ENCODE results near the gene GRM7.

GRM7 gene

GRCh38 chr3:7573330-7573729 lies 712.4 kb downstream of the GRM7 start:
- H3K27ac ChIP-seq (ENCODE audit: low read depth, low read length) = no peak overlapping the region
- H3K9ac ChIP-seq (ENCODE audit: low read depth in 1 of 2, low read length in 2 of 2) = no peak overlapping the region
- no peak overlapping the region for H3K4me3 ChIP-seq (ENCODE audit: low read depth in 1 of 2, low read length in 2 of 2)
- H3K9me3 ChIP-seq (ENCODE audit: control insufficient read depth in 1 of 2, low read length in 2 of 2) = no peaks in the 10 kb centered on the region
- H3K27me3 ChIP-seq (ENCODE audit: control insufficient read depth in 1 of 2, insufficient read depth in 2 of 2, low read length in 2 of 2) = no peaks in the 10 kb centered on the region
- no peaks in the 10 kb centered on the region for H3K4me1 ChIP-seq (ENCODE audit: control insufficient read depth in 1 of 2, insufficient read depth in 2 of 2, low read length in 2 of 2)
- no peaks in the 10 kb centered on the region for H3K36me3 ChIP-seq (ENCODE audit: control insufficient read depth in 1 of 2, insufficient read depth in 2 of 2, low read length in 2 of 2)

DNA sequence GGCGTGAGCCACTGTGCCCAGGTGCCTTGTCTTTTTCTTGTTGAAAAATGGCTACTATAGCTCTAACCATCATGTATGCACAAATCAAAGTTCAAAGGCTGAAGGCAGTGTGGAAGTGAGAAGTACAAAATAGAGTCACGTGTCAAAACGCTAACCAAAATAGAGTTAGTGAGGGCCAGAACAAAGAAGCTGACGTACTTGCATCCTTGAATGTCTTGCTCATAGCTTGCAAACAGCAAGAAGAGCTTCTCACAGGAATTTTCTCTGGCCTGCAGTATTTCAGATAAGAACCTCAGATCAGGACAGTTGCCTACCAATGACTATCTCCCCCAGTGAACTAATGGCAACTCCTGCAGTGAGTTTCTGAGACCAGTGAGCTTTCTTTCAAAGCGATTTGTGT lies 713.5 kb downstream of the GRM7 start:
- Histone ChIP-seq H3K4me3 (ENCODE audit: low read depth in 1 of 2, low read length in 2 of 2) (no peak overlapping the region), H3K27me3 (ENCODE audit: control insufficient read depth in 1 of 2, insufficient read depth in 2 of 2, low read length in 2 of 2) (no peaks in the 10 kb centered on the region), H3K36me3 (ENCODE audit: control insufficient read depth in 1 of 2, insufficient read depth in 2 of 2, low read length in 2 of 2) (no peaks in the 10 kb centered on the region), H3K4me1 (ENCODE audit: control insufficient read depth in 1 of 2, insufficient read depth in 2 of 2, low read length in 2 of 2) (no peaks in the 10 kb centered on the region), H3K27ac (ENCODE audit: low read depth, low read length) (no peak overlapping the region), H3K9me3 (ENCODE audit: control insufficient read depth in 1 of 2, low read length in 2 of 2) (no peaks in the 10 kb centered on the region), H3K9ac (ENCODE audit: low read depth in 1 of 2, low read length in 2 of 2) (no peak overlapping the region)

DNA sequence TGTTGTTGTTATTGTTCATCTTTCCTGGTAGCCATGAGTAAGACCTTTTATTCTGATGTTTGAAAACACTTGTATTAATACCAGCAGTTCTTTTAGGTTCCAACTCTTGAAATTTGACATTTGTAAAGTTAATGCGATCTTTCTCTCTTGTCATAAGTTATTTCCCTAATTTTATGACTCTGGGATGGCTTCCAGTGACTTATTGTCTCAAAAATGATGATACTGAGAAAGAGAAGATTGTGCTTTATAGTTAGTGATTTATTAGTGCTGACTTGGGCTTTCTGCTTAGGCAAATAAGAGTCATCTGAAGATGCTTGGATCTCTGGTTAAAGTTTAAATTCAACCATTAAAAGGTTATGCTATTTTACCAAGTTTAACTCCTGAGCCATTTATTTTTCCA lies 715.2 kb downstream of the GRM7 start:
- H3K4me3 ChIP-seq (ENCODE audit: low read depth in 1 of 2, low read length in 2 of 2) = no peak overlapping the region
- no peaks in the 10 kb centered on the region for H3K36me3 ChIP-seq (ENCODE audit: control insufficient read depth in 1 of 2, insufficient read depth in 2 of 2, low read length in 2 of 2)
- H3K9me3 ChIP-seq (ENCODE audit: control insufficient read depth in 1 of 2, low read length in 2 of 2) = no peaks in the 10 kb centered on the region
- H3K27ac ChIP-seq (ENCODE audit: low read depth, low read length) = no peak overlapping the region
- no peaks in the 10 kb centered on the region for H3K27me3 ChIP-seq (ENCODE audit: control insufficient read depth in 1 of 2, insufficient read depth in 2 of 2, low read length in 2 of 2)
- no peaks in the 10 kb centered on the region for H3K4me1 ChIP-seq (ENCODE audit: control insufficient read depth in 1 of 2, insufficient read depth in 2 of 2, low read length in 2 of 2)
- no peak overlapping the region for H3K9ac ChIP-seq (ENCODE audit: low read depth in 1 of 2, low read length in 2 of 2)

GRCh38 chr3:7576506-7576905 lies 715.6 kb downstream of the GRM7 start:
- Histone ChIP-seq H3K9me3 (ENCODE audit: control insufficient read depth in 1 of 2, low read length in 2 of 2) (no peaks in the 10 kb centered on the region), H3K36me3 (ENCODE audit: control insufficient read depth in 1 of 2, insufficient read depth in 2 of 2, low read length in 2 of 2) (no peaks in the 10 kb centered on the region), H3K27ac (ENCODE audit: low read depth, low read length) (no peak overlapping the region), H3K4me1 (ENCODE audit: control insufficient read depth in 1 of 2, insufficient read depth in 2 of 2, low read length in 2 of 2) (no peaks in the 10 kb centered on the region), H3K9ac (ENCODE audit: low read depth in 1 of 2, low read length in 2 of 2) (no peak overlapping the region), H3K27me3 (ENCODE audit: control insufficient read depth in 1 of 2, insufficient read depth in 2 of 2, low read length in 2 of 2) (no peaks in the 10 kb centered on the region), H3K4me3 (ENCODE audit: low read depth in 1 of 2, low read length in 2 of 2) (no peak overlapping the region)

- Histone ChIP-seq H3K27ac (ENCODE audit: low read depth, low read length) (no peak overlapping the region), H3K4me1 (ENCODE audit: control insufficient read depth in 1 of 2, insufficient read depth in 2 of 2, low read length in 2 of 2) (no peaks in the 10 kb centered on the region), H3K9me3 (ENCODE audit: control insufficient read depth in 1 of 2, low read length in 2 of 2) (no peaks in the 10 kb centered on the region), H3K27me3 (ENCODE audit: control insufficient read depth in 1 of 2, insufficient read depth in 2 of 2, low read length in 2 of 2) (no peaks in the 10 kb centered on the region), H3K4me3 (ENCODE audit: low read depth in 1 of 2, low read length in 2 of 2) (no peak overlapping the region), H3K36me3 (ENCODE audit: control insufficient read depth in 1 of 2, insufficient read depth in 2 of 2, low read length in 2 of 2) (no peaks in the 10 kb centered on the region), H3K9ac (ENCODE audit: low read depth in 1 of 2, low read length in 2 of 2) (no peak overlapping the region)
These were observed 716.6 kb downstream of the GRM7 start for GRCh38 chr3:7577513-7577912.

DNA sequence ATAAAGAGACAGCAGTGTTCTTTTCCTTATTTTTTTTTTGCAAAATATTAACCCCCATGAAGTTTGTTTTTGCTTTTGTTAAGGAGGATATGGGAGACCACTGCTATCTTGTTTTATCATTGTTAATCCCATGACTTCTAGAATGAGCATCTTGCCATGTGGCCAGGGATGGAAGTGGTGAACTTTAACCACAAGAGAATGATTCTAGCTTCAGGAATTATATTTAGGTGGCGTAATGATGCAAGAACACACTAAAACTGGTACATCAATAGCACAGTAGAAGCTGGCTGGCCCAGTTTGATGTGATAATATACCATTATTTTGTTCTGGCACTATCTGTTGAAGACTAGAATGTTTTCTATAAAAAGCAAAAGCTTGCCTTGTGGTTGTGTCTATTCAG lies 720.9 kb downstream of the GRM7 start:
- H3K9ac ChIP-seq (ENCODE audit: low read depth in 1 of 2, low read length in 2 of 2) = no peak overlapping the region
- H3K36me3 ChIP-seq (ENCODE audit: control insufficient read depth in 1 of 2, insufficient read depth in 2 of 2, low read length in 2 of 2) = no peaks in the 10 kb centered on the region
- no peaks in the 10 kb centered on the region for H3K27me3 ChIP-seq (ENCODE audit: control insufficient read depth in 1 of 2, insufficient read depth in 2 of 2, low read length in 2 of 2)
- no peaks in the 10 kb centered on the region for H3K9me3 ChIP-seq (ENCODE audit: control insufficient read depth in 1 of 2, low read length in 2 of 2)
- H3K27ac ChIP-seq (ENCODE audit: low read depth, low read length) = no peak overlapping the region
- H3K4me3 ChIP-seq (ENCODE audit: low read depth in 1 of 2, low read length in 2 of 2) = no peak overlapping the region
- H3K4me1 ChIP-seq (ENCODE audit: control insufficient read depth in 1 of 2, insufficient read depth in 2 of 2, low read length in 2 of 2) = no peaks in the 10 kb centered on the region

GRCh38 chr3:7585052-7585451 lies 724.1 kb downstream of the GRM7 start:
- Histone ChIP-seq H3K27me3 (ENCODE audit: control insufficient read depth in 1 of 2, insufficient read depth in 2 of 2, low read length in 2 of 2) (no peaks in the 10 kb centered on the region), H3K9ac (ENCODE audit: low read depth in 1 of 2, low read length in 2 of 2) (no peak overlapping the region), H3K36me3 (ENCODE audit: control insufficient read depth in 1 of 2, insufficient read depth in 2 of 2, low read length in 2 of 2) (no peaks in the 10 kb centered on the region), H3K4me3 (ENCODE audit: low read depth in 1 of 2, low read length in 2 of 2) (no peak overlapping the region), H3K4me1 (ENCODE audit: control insufficient read depth in 1 of 2, insufficient read depth in 2 of 2, low read length in 2 of 2) (no peaks in the 10 kb centered on the region), H3K9me3 (ENCODE audit: control insufficient read depth in 1 of 2, low read length in 2 of 2) (no peaks in the 10 kb centered on the region), H3K27ac (ENCODE audit: low read depth, low read length) (no peak overlapping the region)

DNA sequence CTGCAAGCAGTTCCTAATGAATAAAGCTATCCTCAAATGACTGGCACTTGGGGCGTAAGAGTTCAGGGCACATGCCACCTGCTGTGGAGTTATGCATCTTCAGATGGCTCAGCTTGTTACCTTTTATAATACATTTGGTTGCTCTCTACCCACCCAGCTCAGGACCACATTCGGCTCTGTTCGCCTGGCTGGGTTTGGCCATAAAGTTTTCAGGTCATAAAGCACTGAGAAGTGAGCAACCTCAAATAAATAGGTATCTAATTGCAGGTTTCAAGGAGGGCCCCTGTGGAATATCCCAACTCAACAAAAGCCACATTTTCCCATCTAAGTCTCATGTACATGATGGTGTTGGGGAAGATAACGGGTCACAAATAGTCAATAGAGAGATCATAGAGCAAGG lies 727.3 kb downstream of the GRM7 start:
- no peaks in the 10 kb centered on the region for H3K36me3 ChIP-seq (ENCODE audit: control insufficient read depth in 1 of 2, insufficient read depth in 2 of 2, low read length in 2 of 2)
- no peaks in the 10 kb centered on the region for H3K27me3 ChIP-seq (ENCODE audit: control insufficient read depth in 1 of 2, insufficient read depth in 2 of 2, low read length in 2 of 2)
- H3K9me3 ChIP-seq (ENCODE audit: control insufficient read depth in 1 of 2, low read length in 2 of 2) = no peaks in the 10 kb centered on the region
- H3K4me1 ChIP-seq (ENCODE audit: control insufficient read depth in 1 of 2, insufficient read depth in 2 of 2, low read length in 2 of 2) = no peaks in the 10 kb centered on the region
- H3K4me3 ChIP-seq (ENCODE audit: low read depth in 1 of 2, low read length in 2 of 2) = no peak overlapping the region
- no peak overlapping the region for H3K27ac ChIP-seq (ENCODE audit: low read depth, low read length)
- H3K9ac ChIP-seq (ENCODE audit: low read depth in 1 of 2, low read length in 2 of 2) = no peak overlapping the region

DNA sequence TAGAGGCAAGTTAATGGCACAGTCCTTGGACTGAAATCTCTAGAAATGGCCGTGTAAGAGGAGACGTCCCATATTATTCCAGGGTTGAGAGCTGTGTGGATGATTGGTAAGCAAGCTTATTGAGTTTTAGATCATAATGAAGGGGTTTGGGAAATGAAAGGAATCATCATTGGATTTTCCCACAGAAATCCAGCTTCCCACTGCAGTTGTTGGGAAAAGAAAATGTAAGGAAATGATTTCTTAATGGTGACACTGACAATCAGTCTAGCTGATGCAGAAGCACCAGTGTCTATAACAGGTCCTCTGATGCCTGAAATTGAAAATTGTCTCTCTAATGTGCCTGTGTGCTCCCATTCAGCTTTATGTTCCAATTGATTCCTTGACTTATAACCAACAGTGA lies 728.6 kb downstream of the GRM7 start:
- no peaks in the 10 kb centered on the region for H3K36me3 ChIP-seq (ENCODE audit: control insufficient read depth in 1 of 2, insufficient read depth in 2 of 2, low read length in 2 of 2)
- H3K9me3 ChIP-seq (ENCODE audit: control insufficient read depth in 1 of 2, low read length in 2 of 2) = no peaks in the 10 kb centered on the region
- no peaks in the 10 kb centered on the region for H3K4me1 ChIP-seq (ENCODE audit: control insufficient read depth in 1 of 2, insufficient read depth in 2 of 2, low read length in 2 of 2)
- H3K4me3 ChIP-seq (ENCODE audit: low read depth in 1 of 2, low read length in 2 of 2) = no peak overlapping the region
- no peaks in the 10 kb centered on the region for H3K27me3 ChIP-seq (ENCODE audit: control insufficient read depth in 1 of 2, insufficient read depth in 2 of 2, low read length in 2 of 2)
- H3K27ac ChIP-seq (ENCODE audit: low read depth, low read length) = no peak overlapping the region
- no peak overlapping the region for H3K9ac ChIP-seq (ENCODE audit: low read depth in 1 of 2, low read length in 2 of 2)

DNA sequence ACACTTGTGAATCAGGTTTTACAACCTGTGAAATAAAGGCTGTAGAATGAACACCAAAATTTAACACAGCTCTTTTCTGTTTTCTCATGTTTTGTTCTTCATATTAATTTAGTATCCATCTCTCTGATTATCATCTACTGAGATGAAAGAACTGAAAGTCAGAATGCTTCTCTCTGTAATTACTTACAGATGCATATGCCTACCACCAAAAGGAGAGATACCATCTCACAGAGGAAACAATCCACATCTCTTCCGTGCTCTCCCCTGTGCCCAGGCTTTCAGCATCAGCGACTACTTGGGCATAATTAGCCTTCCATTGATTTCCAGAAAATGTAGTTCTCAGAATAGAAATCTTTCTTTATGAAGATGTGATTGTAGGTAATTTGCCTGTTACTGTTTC lies 741.4 kb downstream of the GRM7 start:
- H3K27ac ChIP-seq (ENCODE audit: low read depth, low read length) = no peak overlapping the region
- no peaks in the 10 kb centered on the region for H3K36me3 ChIP-seq (ENCODE audit: control insufficient read depth in 1 of 2, insufficient read depth in 2 of 2, low read length in 2 of 2)
- no peaks in the 10 kb centered on the region for H3K27me3 ChIP-seq (ENCODE audit: control insufficient read depth in 1 of 2, insufficient read depth in 2 of 2, low read length in 2 of 2)
- H3K9me3 ChIP-seq (ENCODE audit: control insufficient read depth in 1 of 2, low read length in 2 of 2) = no peaks in the 10 kb centered on the region
- H3K4me3 ChIP-seq (ENCODE audit: low read depth in 1 of 2, low read length in 2 of 2) = no peak overlapping the region
- no peak overlapping the region for H3K9ac ChIP-seq (ENCODE audit: low read depth in 1 of 2, low read length in 2 of 2)
- H3K4me1 ChIP-seq (ENCODE audit: control insufficient read depth in 1 of 2, insufficient read depth in 2 of 2, low read length in 2 of 2) = peaks cover 0 to 4% of the 10 kb centered on the region in 2 donors

DNA sequence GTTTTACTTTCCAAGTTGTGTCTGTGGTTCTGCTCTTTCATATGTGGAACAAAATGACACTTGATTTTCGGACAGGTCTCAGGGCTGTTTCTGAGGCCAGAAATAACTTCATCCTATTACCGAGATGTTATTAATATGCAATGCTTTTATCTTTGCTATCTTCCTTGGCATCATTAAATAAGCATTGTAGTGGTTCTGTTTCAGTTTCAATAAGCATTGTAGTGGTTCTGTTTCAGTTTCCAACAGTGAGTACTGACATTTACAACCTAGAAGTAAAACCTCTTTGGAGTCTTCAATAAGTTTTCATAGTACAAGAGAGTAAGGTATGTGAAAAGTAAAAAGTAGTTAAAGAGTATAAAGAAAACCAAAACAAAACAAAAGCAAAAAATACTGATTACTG lies 746.2 kb downstream of the GRM7 start:
- Histone ChIP-seq H3K4me3 (ENCODE audit: low read depth in 1 of 2, low read length in 2 of 2) (no peak overlapping the region), H3K4me1 (ENCODE audit: control insufficient read depth in 1 of 2, insufficient read depth in 2 of 2, low read length in 2 of 2) (peaks cover 0 to 4% of the 10 kb centered on the region in 2 donors), H3K36me3 (ENCODE audit: control insufficient read depth in 1 of 2, insufficient read depth in 2 of 2, low read length in 2 of 2) (no peaks in the 10 kb centered on the region)

More for the DNA sequence above, 746.2 kb downstream of the GRM7 start:
- Histone ChIP-seq H3K27ac (ENCODE audit: low read depth, low read length) (no peak overlapping the region), H3K9me3 (ENCODE audit: control insufficient read depth in 1 of 2, low read length in 2 of 2) (no peaks in the 10 kb centered on the region), H3K9ac (ENCODE audit: low read depth in 1 of 2, low read length in 2 of 2) (no peak overlapping the region), H3K27me3 (ENCODE audit: control insufficient read depth in 1 of 2, insufficient read depth in 2 of 2, low read length in 2 of 2) (no peaks in the 10 kb centered on the region)
